HG03095 (cell line): Measurements from ENCODE around the gene GPS1.

Experiments
- ATAC-seq: cut with Tn5 transposase; IDR thresholded peaks from one replicate; pipeline ENCODE4 v1.9.1; 2021; ENCODE audit warnings: moderate library complexity; ENCODE audit not compliant: unreplicated experiment

GPS1 gene

DNA sequence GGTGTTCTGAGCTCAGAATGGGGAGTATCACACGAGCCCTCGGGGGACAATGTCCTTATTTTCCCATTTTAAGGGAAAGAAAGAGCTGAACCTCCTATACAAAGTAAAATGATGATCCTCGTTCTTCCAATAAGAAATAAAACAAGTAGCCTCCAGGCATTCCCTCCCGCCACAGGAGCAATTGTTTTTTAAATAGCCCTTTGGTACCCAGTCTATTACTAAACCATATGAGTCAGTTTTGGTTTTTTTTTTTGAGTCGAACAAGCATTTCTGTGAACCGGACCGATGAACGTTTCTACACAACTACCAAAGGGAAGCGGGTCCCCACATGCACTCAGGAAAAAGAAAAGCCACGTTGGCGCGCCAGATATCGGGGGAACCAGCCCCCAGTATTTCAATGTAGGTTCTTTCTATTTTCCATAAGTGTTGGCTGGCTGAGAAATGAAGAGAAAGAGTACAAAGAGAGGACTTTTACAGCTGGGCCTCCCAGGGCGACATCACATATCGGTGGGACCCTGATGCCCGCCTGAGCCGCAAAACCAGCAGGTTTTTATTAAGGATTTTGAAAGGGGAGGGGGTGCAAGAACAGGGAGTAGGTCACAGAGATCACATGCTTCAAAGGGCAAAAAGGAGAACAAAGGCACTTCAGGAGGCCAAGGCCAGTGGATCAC, 10.4 kb upstream of the GPS1 start:
- no peak for ATAC-seq

DNA sequence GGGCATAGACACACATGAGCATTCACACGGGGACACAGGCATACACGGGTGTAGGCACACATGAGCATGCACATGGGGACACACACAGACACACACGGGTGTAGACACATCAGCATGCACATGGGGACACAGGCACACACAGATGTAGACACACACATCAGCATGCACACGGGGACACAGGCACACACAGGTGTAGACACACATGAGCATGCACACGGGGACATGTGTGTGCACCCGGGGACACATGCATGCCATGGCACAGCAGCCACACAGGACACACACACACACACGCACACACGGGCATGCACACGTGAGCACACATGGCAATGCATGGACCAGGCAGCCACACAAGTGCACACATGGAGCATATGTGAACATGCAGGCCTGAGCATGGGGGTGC, 9.0 kb upstream of the GPS1 start:
- ATAC-seq, result no peak

DNA sequence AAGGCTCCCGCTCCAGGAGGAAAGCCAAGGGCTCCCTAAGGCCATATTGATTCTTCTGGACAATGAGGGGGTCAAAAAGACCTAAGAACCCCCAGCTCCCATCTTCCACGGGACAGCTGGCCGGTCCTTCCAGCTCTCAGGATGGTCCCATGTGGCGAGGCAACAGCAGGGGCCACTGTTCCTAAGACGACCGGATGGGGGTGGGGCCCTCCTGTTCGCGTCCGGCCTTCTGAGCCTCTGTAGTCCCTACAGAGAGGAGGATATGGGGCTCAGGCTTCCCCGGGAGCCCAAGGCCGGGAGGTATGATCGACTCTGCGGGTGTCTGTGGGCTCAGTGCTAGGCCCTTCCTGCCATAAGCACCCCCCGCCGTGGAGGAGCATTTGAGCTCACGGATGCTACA, 8.2 kb upstream of the GPS1 start:
- ATAC-seq, result no peak

- ATAC-seq, result no peak
These were observed 5.7 kb upstream of the GPS1 start for GRCh38 chr17:82045936-82046484.

DNA sequence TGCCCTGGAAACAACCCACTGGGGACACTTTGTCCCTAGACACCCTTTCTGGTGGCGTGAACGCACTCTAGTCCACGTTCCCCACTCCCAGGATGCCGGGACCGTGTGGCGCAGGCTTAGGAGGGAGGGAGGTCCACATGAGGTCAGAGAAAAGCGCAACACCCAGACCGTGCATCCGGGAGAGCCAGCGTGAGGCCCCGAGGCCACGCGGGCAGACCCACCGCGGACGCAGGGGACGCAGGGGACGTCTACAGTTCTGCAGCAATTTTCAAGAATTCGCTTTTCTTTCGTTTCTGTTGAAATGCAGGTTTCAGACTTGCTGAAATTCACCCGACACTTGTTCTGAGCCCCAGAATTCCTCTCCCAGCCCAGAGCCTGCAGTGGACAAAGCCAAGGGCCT, 4.8 kb upstream of the GPS1 start:
- ATAC-seq, result no peak

DNA sequence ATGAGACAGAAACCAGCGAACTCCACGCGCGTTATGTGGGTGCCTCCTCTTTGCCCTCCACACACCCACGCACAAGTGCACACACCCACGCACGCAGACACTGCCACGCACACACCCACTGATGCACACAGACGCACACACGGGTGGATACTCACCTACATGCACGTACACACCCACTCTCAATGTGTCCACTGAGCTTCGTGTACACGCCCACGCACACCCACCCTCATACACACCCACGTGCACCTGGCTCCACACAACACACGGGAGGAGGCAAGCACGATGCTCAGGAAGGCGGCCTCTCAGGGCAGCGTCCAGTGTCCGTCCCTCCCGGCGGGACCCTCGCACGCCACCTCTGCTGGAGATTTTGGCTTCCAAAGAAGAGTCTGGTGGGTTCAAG, 4.3 kb upstream of the GPS1 start:
- ATAC-seq, result no peak

DNA sequence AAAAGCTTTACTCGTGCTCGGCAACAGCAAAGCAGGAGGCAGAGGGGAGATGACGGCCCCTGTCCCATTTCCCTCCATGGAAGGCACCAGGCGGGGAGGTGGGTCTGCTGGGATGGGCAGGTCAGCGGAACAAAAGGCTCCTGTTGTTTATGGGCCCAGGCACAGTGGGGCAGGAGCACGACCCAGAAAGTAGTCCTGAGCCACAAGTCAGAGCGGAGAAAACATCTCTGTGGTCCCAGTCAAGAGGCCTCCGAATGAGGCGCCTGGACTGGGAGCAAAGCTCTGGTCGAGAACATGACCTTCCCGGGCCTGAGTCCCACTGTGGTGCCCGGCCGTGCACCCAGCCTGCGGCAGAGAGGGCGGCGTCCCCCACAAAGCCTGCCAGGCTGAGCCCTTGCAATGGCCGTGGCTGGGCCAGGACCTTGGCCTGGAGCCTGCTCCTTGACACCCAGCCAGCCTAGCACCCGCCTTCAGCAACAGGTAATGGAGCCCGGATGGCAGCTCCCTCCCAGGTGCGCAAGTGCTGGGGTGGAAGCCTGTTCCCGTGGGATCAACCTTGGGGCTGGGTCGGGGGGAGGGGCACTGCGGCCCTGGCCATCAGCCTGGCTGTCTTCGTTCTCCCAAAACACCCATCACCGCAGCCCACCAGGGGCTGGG, 3.7 kb upstream of the GPS1 start:
- ATAC-seq, result no peak

DNA sequence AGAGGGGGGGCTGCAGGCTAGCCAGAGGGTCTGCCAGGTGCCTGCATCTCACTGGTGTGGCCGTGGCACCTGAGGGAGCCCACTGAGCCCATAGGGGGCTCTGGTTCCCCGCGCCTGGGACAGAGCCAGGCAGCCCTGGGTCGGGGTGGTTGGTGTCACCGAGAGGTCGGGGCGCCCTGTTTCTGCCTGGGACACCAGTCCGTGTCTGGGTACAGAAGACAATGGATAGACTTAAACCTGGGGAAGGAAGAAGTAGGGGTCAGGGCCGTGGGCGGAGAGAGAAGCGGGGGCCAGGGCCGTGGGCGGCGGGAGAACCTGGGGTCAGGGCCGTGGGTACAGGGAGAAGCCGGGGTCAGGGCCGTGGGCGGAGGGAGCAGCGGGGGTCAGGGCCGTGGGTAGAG, 3.1 kb upstream of the GPS1 start:
- ATAC-seq, result no peak

DNA sequence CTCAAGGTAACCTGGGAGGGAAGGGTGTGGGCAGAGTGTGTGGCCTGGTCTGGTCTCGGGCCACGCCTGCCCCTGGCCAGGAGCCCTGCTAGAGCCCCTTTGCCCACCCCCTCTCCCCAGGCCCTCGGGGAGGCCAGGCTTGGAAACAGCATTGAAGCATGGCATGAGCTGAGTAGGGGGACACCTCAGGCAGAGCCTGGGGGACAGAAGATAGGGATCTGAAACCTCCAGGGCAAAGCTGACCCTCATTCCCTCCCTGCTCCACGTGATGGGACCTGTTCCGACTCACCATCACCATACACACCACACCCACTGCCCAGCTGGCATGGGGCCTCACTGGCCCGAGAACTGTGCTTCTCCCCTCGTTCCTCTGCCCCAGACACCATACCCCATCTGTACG, 2.6 kb upstream of the GPS1 start:
- ATAC-seq, result no peak

GRCh38 chr17:82049521-82049971, 2.2 kb upstream of the GPS1 start:
- ATAC-seq, result no peak

GRCh38 chr17:82050152-82050760, 1.4 kb upstream of the GPS1 start:
- ATAC-seq, result no peak

GRCh38 chr17:82050761-82051641, 697 bp upstream of the GPS1 start:
- no peak for ATAC-seq

GRCh38 chr17:82052638-82053059, 951 bp downstream of the GPS1 start:
- no peak for ATAC-seq

- no peak for ATAC-seq
These were observed 1.4 kb downstream of the GPS1 start for GRCh38 chr17:82053130-82053529.

GRCh38 chr17:82053556-82054263, 2.0 kb downstream of the GPS1 start:
- ATAC-seq, result no peak

- no peak for ATAC-seq
These were observed 2.8 kb downstream of the GPS1 start for GRCh38 chr17:82054351-82055022.

DNA sequence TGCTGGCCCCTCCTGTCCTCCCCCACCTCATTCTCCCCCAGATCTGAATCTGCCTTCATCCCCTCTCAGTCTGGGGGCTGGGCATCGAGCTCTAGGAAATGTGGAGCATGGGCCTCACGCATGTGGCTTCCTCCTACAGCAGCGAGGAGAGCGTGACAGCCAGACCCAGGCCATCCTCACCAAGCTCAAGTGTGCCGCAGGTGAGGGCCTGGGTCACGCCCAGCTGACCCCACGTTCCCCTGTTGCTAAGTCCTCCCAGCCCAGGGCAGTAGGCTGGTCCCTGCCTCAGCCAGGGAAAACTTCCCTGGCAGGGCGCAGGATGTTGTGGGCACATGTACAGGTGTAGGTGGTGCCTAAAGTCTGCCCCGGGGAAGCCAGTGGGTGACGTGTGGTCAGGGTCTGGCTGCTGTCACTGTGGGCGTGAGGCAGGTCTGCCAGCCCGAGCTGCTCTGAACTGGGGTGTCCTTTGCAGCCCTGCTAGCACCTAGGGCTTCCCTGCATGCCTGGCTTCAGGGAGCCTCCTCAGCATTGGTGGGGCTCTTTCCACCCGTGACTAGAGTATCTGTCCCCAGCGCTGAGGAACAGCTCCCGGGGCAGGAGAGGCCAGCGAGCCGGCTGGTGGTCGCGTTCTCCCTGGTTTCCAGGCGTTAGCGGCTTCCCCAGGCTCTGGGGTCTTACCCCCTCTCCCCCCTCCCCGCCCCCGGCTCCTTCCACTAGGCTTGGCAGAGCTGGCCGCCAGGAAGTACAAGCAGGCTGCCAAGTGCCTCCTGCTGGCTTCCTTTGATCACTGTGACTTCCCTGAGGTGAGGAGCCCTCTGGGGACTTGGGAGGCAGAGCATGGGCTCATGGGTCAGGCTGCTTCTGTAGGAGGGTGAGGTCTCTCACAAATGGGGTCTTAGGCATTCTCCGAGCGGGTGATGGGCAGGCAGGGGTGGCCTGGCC, 3.6 kb downstream of the GPS1 start:
- no peak for ATAC-seq

GRCh38 chr17:82055965-82056728, 4.4 kb downstream of the GPS1 start:
- no peak for ATAC-seq
